H1 (cell line): ENCODE measurements around the gene COL4A1. TPM values are rescaled to one million over a fixed set of nuclear protein-coding genes. Genes with fewer than 3 reads are reported as not detected.

Experiments
- CTCF ChIA-PET: fragments of 300-600 bp; sonication (Branson Sonifier 250); formaldehyde crosslinking; loops from one replicate; lab custom pipeline; 2021; ENCODE audit not compliant: partially characterized antibody; lab: Charles Lee
- POLR2A ChIA-PET: fragments of 300-600 bp; sonication (Branson Sonifier 250); formaldehyde crosslinking; loops from one replicate; lab custom pipeline; 2021; ENCODE audit warnings: inconsistent platforms; ENCODE audit not compliant: partially characterized antibody; lab: Charles Lee
- DNase-seq, 2 experiments: peaks; one replicate each; pipeline versions ENCODE4 v3.0.0 to v3.0.0-alpha.2; 2010 to 2022; ENCODE audit warnings: low spot score in 2 of 2, low read depth in 1 of 2, mixed read lengths in 1 of 2
- FAIRE-seq: peaks from 2 replicates; lab custom pipeline; 2011; peaks lifted over from hg19 to GRCh38; lab: Jason Lieb, UNC
- H2AFZ ChIP-seq: 2 replicates; pipeline ENCODE4 v1.8.1; 2012; ENCODE audit warnings: low read length, inconsistent platforms
- H2AK5ac ChIP-seq: 2 replicates; pipeline ENCODE4 v1.6.1; 2013; ENCODE audit warnings: low read depth, low read length
- H2BK120ac ChIP-seq: replicated peaks from 2 replicates; pipeline ENCODE3; 2013; ENCODE audit warnings: low read depth, low read length, inconsistent platforms
- H2BK12ac ChIP-seq: 2 replicates; pipeline ENCODE4 v1.6.1; 2013; ENCODE audit warnings: low read depth, low read length
- H2BK15ac ChIP-seq: 2 replicates; pipeline ENCODE4 v1.6.1; 2013; ENCODE audit warnings: low read length
- H2BK20ac ChIP-seq: 2 replicates; pipeline ENCODE4 v1.6.1; 2013; ENCODE audit warnings: low read length
- H2BK5ac ChIP-seq: 2 replicates; pipeline ENCODE4 v1.6.1; 2013; ENCODE audit warnings: low read depth, low read length
- H3K14ac ChIP-seq: 2 replicates; pipeline ENCODE4 v1.6.1; 2013; ENCODE audit warnings: inconsistent platforms; ENCODE audit not compliant: insufficient read length
- H3K18ac ChIP-seq: 2 replicates; pipeline ENCODE4 v1.6.1; 2013; ENCODE audit warnings: low read length; ENCODE audit errors: extremely low read depth
- H3K23ac ChIP-seq: 2 replicates; pipeline ENCODE4 v1.6.1; 2013; ENCODE audit warnings: inconsistent platforms; ENCODE audit not compliant: insufficient read length
- H3K23me2 ChIP-seq: 2 replicates; pipeline ENCODE4 v1.6.1; 2013; ENCODE audit warnings: low read depth, low read length
- H3K27ac ChIP-seq: 2 replicates; pipeline ENCODE4 v1.6.1; 2011; ENCODE audit warnings: low read depth, low read length, inconsistent platforms
- H3K27me3 ChIP-seq, 4 experiments: replicated peaks in 1 of 4; 1 replicate in 1 of 4; 2 replicates in 3 of 4; pipeline versions ENCODE4 v1.6.1 to v1.8.1; 2011 to 2013; ENCODE audit warnings: low read length in 3 of 4, mild to moderate bottlenecking in 3 of 4, inconsistent platforms in 2 of 4, mixed read lengths in 2 of 4, moderate library complexity in 1 of 4; ENCODE audit not compliant: control insufficient read depth in 3 of 4, insufficient read depth in 3 of 4; ENCODE audit errors: extremely low read depth in 1 of 4
- H3K36me3 ChIP-seq, 4 experiments: 2 replicates each; pipeline versions ENCODE4 v1.6.1 to v1.8.1; 2011 to 2013; ENCODE audit warnings: mild to moderate bottlenecking in 4 of 4, low read length in 3 of 4, moderate library complexity in 2 of 4, control low read depth in 1 of 4, inconsistent platforms in 1 of 4; ENCODE audit not compliant: insufficient read depth in 4 of 4, control insufficient read depth in 2 of 4
- H3K4ac ChIP-seq: replicated peaks from 2 replicates; pipeline ENCODE3; 2013; ENCODE audit warnings: low read length, low read depth, mixed read lengths, inconsistent platforms; ENCODE audit not compliant: insufficient read length
- H3K4me1 ChIP-seq, 4 experiments: replicated peaks in 1 of 4; 1 replicate in 1 of 4; 2 replicates in 3 of 4; pipeline versions ENCODE4 v1.6.1 to v1.8.1; 2011 to 2013; ENCODE audit warnings: low read length in 3 of 4, inconsistent platforms in 2 of 4, mixed read lengths in 1 of 4; ENCODE audit not compliant: insufficient read depth in 4 of 4, control insufficient read depth in 3 of 4
- H3K4me2 ChIP-seq, 2 experiments: 2 replicates each; pipeline versions ENCODE4 v1.6.1 to v1.8.1; 2011 to 2013; ENCODE audit warnings: low read depth in 2 of 2, low read length in 2 of 2, control low read depth in 1 of 2, inconsistent platforms in 1 of 2, mild to moderate bottlenecking in 1 of 2; ENCODE audit not compliant: insufficient read depth in 1 of 2
- H3K4me3 ChIP-seq, 4 experiments: fragments of 200-600, 300-600 bp in 1 of 4; sonication (generic), shearing (Covaris generic), sonication (Bioruptor Twin) in 1 of 4; 2 replicates each; pipeline versions ENCODE4 v1.5.1 to v1.8.1; 2011 to 2016; ENCODE audit warnings: low read length in 4 of 4, low read depth in 3 of 4, control low read depth in 2 of 4, inconsistent platforms in 2 of 4, mild to moderate bottlenecking in 2 of 4, mixed read lengths in 1 of 4, moderate library complexity in 1 of 4; ENCODE audit not compliant: insufficient read depth in 2 of 4; ENCODE audit errors: extremely low read depth in 1 of 4
- H3K56ac ChIP-seq: replicated peaks from 2 replicates; pipeline ENCODE3; 2013; ENCODE audit warnings: low read depth, mild to moderate bottlenecking, mixed read lengths, low read length, inconsistent platforms; ENCODE audit not compliant: insufficient read length
- H3K79me1 ChIP-seq: 2 replicates; pipeline ENCODE4 v1.6.1; 2013; ENCODE audit warnings: low read depth, low read length, control low read depth
- H3K79me2 ChIP-seq, 2 experiments: 2 replicates each; pipeline versions ENCODE4 v1.6.1 to v1.8.1; 2012 to 2013; ENCODE audit warnings: low read length in 2 of 2, mild to moderate bottlenecking in 2 of 2, inconsistent platforms in 1 of 2; ENCODE audit not compliant: insufficient read depth in 2 of 2, control insufficient read depth in 1 of 2
- H3K9ac ChIP-seq, 4 experiments: replicated peaks in 1 of 4; 1 replicate in 1 of 4; 2 replicates in 3 of 4; pipeline versions ENCODE4 v1.6.1 to v1.8.1; 2011 to 2013; ENCODE audit warnings: low read depth in 3 of 4, low read length in 3 of 4, control low read depth in 2 of 4, mild to moderate bottlenecking in 2 of 4, moderate library complexity in 2 of 4, inconsistent platforms in 1 of 4; ENCODE audit errors: extremely low read depth in 1 of 4
- H3K9me3 ChIP-seq, 2 experiments: 2 replicates each; pipeline versions ENCODE4 v1.6.1 to v1.8.1; 2012 to 2013; ENCODE audit warnings: mild to moderate bottlenecking in 2 of 2, moderate library complexity in 2 of 2, control low read depth in 1 of 2, inconsistent platforms in 1 of 2, low read depth in 1 of 2, low read length in 1 of 2, mixed read lengths in 1 of 2; ENCODE audit not compliant: insufficient read depth in 2 of 2
- H4K20me1 ChIP-seq, 2 experiments: replicated peaks in 1 of 2; 2 replicates each; pipeline versions ENCODE3 to v1.8.1; 2011 to 2013; ENCODE audit warnings: inconsistent platforms in 2 of 2, low read length in 2 of 2, mild to moderate bottlenecking in 1 of 2; ENCODE audit not compliant: insufficient read depth in 2 of 2, control insufficient read depth in 1 of 2
- H4K5ac ChIP-seq: 2 replicates; pipeline ENCODE4 v1.6.1; 2013; ENCODE audit warnings: low read length, low read depth, mixed read lengths, inconsistent platforms; ENCODE audit not compliant: insufficient read length
- H4K8ac ChIP-seq: 2 replicates; pipeline ENCODE4 v1.8.0; 2013; ENCODE audit warnings: mild to moderate bottlenecking, moderate library complexity, low read length, inconsistent platforms; ENCODE audit not compliant: insufficient read depth; ENCODE audit errors: extremely low read depth
- H4K91ac ChIP-seq: replicated peaks from 2 replicates; pipeline ENCODE3; 2013; ENCODE audit warnings: low read length, mixed read lengths, inconsistent platforms; ENCODE audit not compliant: insufficient read length
- ASH2L ChIP-seq: fragments of 200-600, 300-600 bp; sonication (generic); IDR thresholded peaks from one replicate; pipeline ENCODE4 v1.7.1; 2017; ENCODE audit warnings: low read length
- CBX8 ChIP-seq: fragments of 300-800, 300-1000 bp; sonication (generic); IDR thresholded peaks from 2 replicates; pipeline ENCODE4 v1.7.1; 2016; ENCODE audit warnings: low read depth, low read length, borderline replicate concordance
- CREB1 ChIP-seq: IDR thresholded peaks from 2 replicates; pipeline ENCODE4 v1.6.1; 2012; ENCODE audit warnings: inconsistent platforms
- GABPA ChIP-seq: IDR thresholded peaks from 2 replicates; pipeline ENCODE4 v1.6.1; 2011; ENCODE audit warnings: mild to moderate bottlenecking, low read length, moderate library complexity, borderline replicate concordance; ENCODE audit not compliant: insufficient read depth
- HDAC2 ChIP-seq, 2 experiments: fragments of 300-600 bp in 1 of 2; sonication (generic) in 1 of 2; IDR thresholded peaks; 2 replicates each; pipeline ENCODE4 v1.6.1; 2011 to 2012; ENCODE audit warnings: low read depth in 2 of 2, low read length in 2 of 2, mild to moderate bottlenecking in 2 of 2, moderate library complexity in 2 of 2, borderline replicate concordance in 1 of 2, inconsistent platforms in 1 of 2
- MAX ChIP-seq: IDR thresholded peaks from 2 replicates; pipeline ENCODE4 v1.6.1; 2012; ENCODE audit warnings: inconsistent platforms
- SUZ12 ChIP-seq: fragments of 200-600 bp; sonication (generic); IDR thresholded peaks from 2 replicates; pipeline ENCODE4 v1.6.1; 2012; ENCODE audit warnings: mild to moderate bottlenecking, inconsistent platforms, low read length, moderate library complexity, mixed read lengths
- TAF1 ChIP-seq: IDR thresholded peaks from 2 replicates; pipeline ENCODE4 v1.6.1; 2011; ENCODE audit warnings: mild to moderate bottlenecking, low read depth, low read length
- WGBS, 2 experiments: shearing (Covaris generic) in 1 of 2; methylation state at CpG; one replicate each; pipeline versions ENCODE4 v1.1.6 to v1.1.7; 2013 to 2015; ENCODE audit warnings: low lambda C conversion rate in 2 of 2, mixed read lengths in 2 of 2, inconsistent platforms in 1 of 2, low coverage in 1 of 2, missing lambda C conversion rate in 1 of 2; ENCODE audit not compliant: insufficient replicate concordance in 2 of 2, insufficient coverage in 1 of 2, insufficient read length in 1 of 2; ENCODE audit errors: extremely low coverage in 1 of 2, missing lambda C conversion rate in 1 of 2; 5-methylcytosine and 5-hydroxymethylcytosine counted together
- polyA plus RNA-seq, 7 experiments: library from polyadenylated mRNA; depleted of rRNA in 3 of 7; stranded (reverse) in 5 of 7; unstranded in 2 of 7; fragments of >200 nt in 5 of 7; fragments of 200-250 nt in 2 of 7; gene quantifications; 1 replicate in 5 of 7; 2 replicates in 1 of 7; 4 replicates in 1 of 7; pipeline versions ENCODE4 v1.2.1 to v1.2.3, GENCODE V29; 2011 to 2013; ENCODE audit warnings: missing spikeins in 2 of 7, mixed read lengths in 2 of 7
- total RNA-seq: library from RNA; stranded (reverse); fragmentation: NEBNext Ultra II Directional; extraction: Animal tissue kit (Norgen Biotek cat#: 25700); gene quantifications from 2 replicates; pipeline ENCODE4 v1.2.1, GENCODE V29; 2021

The COL4A1 gene
- total and polyA plus RNA-seq, 2 of the 8 experiments (the other 6 are each of a cell fraction or from before 2014, with no cell fraction given), result 30.7 to 82.0 TPM

GRCh38 chr13:110283736-110284517, 23.0 kb downstream of the COL4A1 start:
- DNase-seq (no peak), FAIRE-seq (no peak)
- H3K14ac ChIP-seq, result no peak overlapping the region
- no peak overlapping the region for H3K18ac ChIP-seq
- H3K56ac ChIP-seq, result no peak overlapping the region
- H4K91ac ChIP-seq, result no peak overlapping the region
- H2AK5ac ChIP-seq, result no peak overlapping the region
- H3K9me3 ChIP-seq, result no peaks in the 10 kb centered on the region
- no peak overlapping the region for H2AFZ ChIP-seq
- H4K5ac ChIP-seq, result no peak overlapping the region
- H4K20me1 ChIP-seq, result peaks cover 1 to 7% of the 10 kb centered on the region in 2 experiments
- ChIA-PET POLR2A (no interaction called here), CTCF (interaction anchor here (0.6 to 1.8 kb wide), 5 partner anchors 9 to 65 kb away, joined by 3 to 7 read pairs (median 4); no protein-coding TSS in a partner anchor)
- H3K4me3 ChIP-seq, result no peak overlapping the region
- H3K4me2 ChIP-seq, result no peak overlapping the region
- H3K36me3 ChIP-seq, result no peaks in the 10 kb centered on the region
- no peak overlapping the region for H3K23ac ChIP-seq
- H3K4me1 ChIP-seq, result no peaks in the 10 kb centered on the region
- 90% methylated on average over 7 of the region's 7 CpGs; no CpG with 5 or more reads in 1 of the 2 experiments for WGBS, 2 experiments
- H3K79me2 ChIP-seq, result peaks cover 0 to 3% of the 10 kb centered on the region in 2 experiments; a peak in 1 of 4 replicates
- no peak overlapping the region for H2BK20ac ChIP-seq
- no peak overlapping the region for H3K27ac ChIP-seq
- no peak overlapping the region for H4K8ac ChIP-seq
- H3K79me1 ChIP-seq, result peaks cover 3% of the 10 kb centered on the region
- no peaks in the 10 kb centered on the region for H3K27me3 ChIP-seq
- H3K4ac ChIP-seq, result no peak overlapping the region
- TF ChIP-seq SUZ12 (no peak), CBX8 (no peak), ASH2L (no peak), GABPA (no peak), HDAC2 (IDR thresholded peaks at IDR 0.05; ENCODE audit: borderline replicate concordance in 1 of 2, low read depth in 2 of 2, low read length in 2 of 2) (no peak), CREB1 (no peak), TAF1 (no peak), MAX (no peak)
- H2BK15ac ChIP-seq, result no peak overlapping the region
- no peak overlapping the region for H2BK120ac ChIP-seq
- H2BK12ac ChIP-seq, result no peak overlapping the region
- no peak overlapping the region for H3K9ac ChIP-seq
- H3K23me2 ChIP-seq, result no peaks in the 10 kb centered on the region
- H2BK5ac ChIP-seq, result no peak overlapping the region
